Inflammatory macrophage treated with lipopolysaccharide for 1 hour (primary cell): Measurements from ENCODE around the gene GSC.
"Not testable (repeated sequence)": the region's sequence is repeated elsewhere in the genome, so short reads cannot be mapped to it uniquely, and the experiment has no call there.

Experiments used
- DNase-seq, 2 donors: peaks; one replicate each; pipeline ENCODE4 v3.0.0-alpha.2; 2020 to 2022

The GSC gene

DNA sequence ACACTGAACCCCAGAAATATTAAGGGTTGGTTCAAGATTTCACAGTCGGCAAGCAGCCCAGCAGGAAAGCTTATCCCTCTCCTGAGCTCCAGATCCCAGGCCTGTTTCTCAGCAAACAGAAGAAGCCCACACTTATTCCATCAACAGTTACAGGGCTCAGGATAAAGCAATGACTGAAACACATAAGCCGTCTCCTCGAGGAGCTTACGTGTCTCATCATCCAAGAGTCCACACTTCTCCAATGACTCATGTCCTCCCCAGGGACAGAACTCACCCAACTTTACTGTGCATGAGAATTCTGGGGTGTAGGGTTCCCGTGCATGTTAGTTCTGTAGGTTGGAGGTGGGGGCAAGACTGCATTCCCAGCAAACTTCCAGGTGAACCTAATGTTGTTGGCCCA is 31.2 kb downstream of the GSC start:
- DNase-seq: no peak

GRCh38 chr14:94738097-94738496 is 31.8 kb downstream of the GSC start:
- DNase-seq: no peak

GRCh38 chr14:94728950-94729349 is 41.0 kb downstream of the GSC start:
- DNase-seq: no peak

DNA sequence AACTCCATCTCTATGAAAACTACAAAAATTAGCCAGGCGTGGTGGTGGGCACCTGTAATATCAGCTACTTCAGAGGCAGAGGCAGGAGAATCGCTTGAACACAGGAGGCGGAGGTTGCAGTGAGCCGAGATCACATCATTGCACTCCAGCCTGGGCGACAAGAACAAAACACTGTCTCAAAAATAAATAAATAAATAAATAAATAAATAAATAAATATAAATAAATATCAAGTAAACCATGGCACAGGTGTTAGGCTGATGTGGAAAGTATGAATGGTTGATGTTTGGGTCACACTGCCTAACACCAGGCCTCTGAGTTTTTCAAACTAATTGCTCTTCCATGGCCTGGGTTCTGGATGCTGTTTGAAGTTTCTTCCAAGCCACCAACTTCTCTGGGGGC is 41.5 kb downstream of the GSC start:
- not testable (repeated sequence) for DNase-seq

DNA sequence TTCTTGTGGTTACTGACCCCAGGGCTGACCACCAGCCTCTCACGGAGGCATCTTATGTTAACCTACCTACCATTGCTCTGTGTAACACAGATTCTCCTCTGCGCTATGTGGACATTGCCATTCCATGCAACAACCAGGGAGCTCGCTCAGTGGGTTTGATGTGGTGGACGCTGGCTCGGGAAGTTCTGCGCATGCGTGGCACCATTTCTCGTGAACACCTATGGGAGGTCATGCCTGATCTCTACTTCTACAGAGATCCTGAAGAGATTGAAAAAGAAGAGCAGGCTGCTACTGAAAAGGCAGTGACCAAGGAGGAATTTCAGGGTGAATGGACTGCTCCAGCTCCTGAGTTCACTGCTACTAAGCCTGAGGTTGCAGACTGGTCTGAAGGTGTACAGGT is 43.3 kb downstream of the GSC start:
- DNase-seq: not testable (repeated sequence)

- no peak for DNase-seq
Measured at GRCh38 chr14:94724993-94725392, 44.9 kb downstream of the GSC start.

GRCh38 chr14:94722397-94722796 is 47.5 kb downstream of the GSC start:
- DNase-seq: no peak
